ENCODE results near the gene GAPVD1.
"Not testable (repeated sequence)": the region's sequence is repeated elsewhere in the genome, so short reads cannot be mapped to it uniquely, and the experiment has no call there.

Gene GAPVD1

GRCh38 chr9:125261501-125262293 lies at the start of gene GAPVD1:
Gene GAPVD1, plus strand, starts transcription at chr9:125261826. Its CDS starts 37,096 bp downstream, at chr9:125298922.
- peak; percentile 69 for DNase-seq

DNA sequence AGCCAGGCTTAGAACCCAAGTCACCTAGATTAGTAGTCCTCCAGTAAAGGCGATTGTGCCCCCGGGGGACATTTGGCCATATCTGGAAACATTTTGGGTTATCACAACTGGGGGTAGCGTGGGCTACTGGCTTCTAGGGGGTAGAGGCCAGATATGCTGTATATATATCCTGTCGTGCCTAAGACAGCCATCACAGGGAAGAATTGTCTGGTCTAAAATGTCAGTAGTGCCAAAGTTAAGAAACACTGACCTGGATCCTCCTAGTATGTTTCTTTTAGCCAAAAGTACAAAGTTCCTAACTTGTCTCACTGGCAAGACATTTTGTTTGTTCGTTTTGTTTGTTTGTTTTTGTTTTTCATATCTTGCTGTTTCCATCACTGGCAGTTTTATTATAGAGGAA lies 47.4 kb upstream of the GAPVD1 start:
- DNase-seq = no peak

GRCh38 chr9:125218621-125219020 lies 43.0 kb upstream of the GAPVD1 start:
- DNase-seq = no peak

- DNase-seq = not testable (repeated sequence)
These were observed 36.8 kb upstream of the GAPVD1 start for GRCh38 chr9:125224858-125225257.

DNA sequence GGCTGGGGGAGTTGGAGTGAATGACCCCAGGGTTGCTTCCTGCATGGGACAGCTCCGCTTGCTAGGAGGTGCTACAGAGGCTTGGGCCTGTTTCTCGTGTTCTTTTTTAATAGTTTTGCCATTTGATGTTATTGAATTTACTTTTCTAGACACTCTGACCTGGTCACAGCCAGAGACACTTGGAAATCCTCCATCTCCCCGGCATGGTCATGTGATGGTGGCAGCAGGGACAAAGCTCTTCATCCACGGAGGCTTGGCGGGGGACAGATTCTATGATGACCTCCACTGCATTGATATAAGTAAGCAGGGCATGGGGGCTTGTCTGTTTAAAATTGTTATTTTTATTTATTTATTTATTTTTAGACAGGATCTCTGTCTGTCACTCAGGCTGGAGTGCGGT lies 33.9 kb upstream of the GAPVD1 start:
- no peak for DNase-seq

DNA sequence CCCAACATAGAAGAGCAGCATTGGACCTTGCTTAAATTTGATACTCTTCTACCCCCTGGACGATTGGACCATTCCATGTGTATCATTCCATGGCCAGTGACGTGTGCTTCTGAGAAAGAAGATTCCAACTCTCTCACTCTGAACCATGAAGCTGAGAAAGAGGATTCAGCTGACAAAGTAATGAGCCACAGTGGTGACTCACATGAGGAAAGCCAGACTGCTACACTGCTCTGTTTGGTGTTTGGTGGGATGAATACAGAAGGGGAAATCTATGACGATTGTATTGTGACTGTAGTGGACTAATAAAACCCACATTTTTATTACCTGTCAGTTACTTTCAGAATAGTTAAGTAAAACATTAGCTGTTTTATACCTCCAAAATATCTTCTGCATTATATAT lies 27.9 kb upstream of the GAPVD1 start:
- DNase-seq = no peak

DNA sequence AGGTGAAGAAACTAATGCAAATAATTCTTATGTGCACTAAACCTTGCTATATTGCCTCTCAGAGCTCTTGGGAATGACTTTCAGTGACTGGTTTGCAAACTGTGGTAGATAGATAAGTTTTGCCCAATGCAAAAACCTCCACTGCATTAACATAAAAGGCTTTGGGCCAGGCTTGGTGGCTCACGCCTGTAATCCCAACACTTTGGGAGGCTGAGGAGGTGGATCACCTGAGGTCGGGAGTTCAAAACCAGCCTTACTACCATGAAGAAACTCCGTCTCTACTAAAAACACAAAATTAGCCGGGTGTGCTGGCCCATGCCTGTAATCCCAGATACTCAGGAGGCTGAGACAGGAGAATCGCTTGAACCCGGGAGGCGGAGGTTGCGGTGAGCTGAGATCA lies 27.5 kb upstream of the GAPVD1 start:
- DNase-seq = not testable (repeated sequence)

GRCh38 chr9:125235804-125236519 lies 25.7 kb upstream of the GAPVD1 start:
- DNase-seq = no peak

GRCh38 chr9:125236520-125237159 lies 25.0 kb upstream of the GAPVD1 start:
- not testable (repeated sequence) for DNase-seq

DNA sequence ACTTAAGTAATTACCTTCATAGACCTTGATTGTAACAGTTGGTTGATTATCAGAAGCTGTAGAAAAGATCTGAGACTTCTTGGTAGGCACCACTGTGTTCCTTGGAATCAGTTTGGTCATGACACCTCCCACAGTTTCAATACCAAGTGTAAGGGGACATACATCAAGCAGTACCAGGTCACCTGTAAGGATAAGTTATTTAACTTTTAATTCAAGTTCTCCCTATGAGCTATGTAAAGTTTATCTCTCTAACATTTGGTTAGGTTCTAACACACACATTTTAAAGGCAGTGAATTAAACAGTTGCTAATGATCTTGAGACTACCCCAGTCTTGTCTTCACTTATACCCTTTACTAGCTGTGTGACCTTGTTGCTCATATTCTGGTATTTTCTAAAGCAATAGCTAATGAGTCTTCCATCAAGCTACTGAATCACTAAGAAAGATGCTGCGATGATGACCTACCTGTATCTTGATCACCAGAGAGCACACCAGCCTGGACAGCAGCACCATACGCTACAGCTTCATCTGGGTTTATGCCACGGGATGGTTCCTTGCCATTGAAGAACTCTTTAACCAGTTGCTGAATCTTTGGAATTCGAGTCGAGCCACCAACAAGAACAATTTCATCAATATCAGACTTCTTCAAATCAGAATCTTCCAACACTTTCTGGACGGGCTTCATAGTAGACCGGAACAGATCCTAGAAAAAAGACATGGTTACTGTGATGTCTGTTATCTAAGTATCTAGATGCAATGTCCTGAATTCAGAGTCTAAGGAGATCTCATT lies 23.3 kb upstream of the GAPVD1 start:
- DNase-seq = no peak

DNA sequence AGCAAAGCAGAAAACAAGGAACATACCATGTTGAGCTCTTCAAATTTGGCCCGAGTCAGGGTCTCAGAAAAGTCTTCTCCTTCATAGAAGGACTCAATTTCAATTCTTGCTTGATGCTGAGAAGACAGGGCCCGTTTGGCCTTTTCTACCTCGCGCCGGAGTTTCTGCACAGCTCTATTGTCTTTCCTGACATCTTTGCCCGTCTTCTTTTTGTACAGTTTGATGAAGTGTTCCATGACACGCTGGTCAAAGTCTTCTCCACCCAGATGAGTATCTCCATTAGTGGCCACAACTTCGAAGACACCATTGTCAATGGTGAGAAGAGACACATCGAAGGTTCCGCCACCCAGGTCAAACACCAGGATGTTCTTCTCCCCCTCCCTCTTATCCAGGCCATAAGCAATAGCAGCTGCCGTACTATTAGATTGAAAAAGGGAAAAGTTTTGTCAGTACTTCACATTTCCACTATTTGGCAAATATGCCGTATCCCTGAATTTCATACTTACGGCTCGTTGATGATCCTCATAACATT lies 22.6 kb upstream of the GAPVD1 start:
- no peak for DNase-seq

GRCh38 chr9:125239631-125240597 lies 21.7 kb upstream of the GAPVD1 start:
- DNase-seq = no peak

DNA sequence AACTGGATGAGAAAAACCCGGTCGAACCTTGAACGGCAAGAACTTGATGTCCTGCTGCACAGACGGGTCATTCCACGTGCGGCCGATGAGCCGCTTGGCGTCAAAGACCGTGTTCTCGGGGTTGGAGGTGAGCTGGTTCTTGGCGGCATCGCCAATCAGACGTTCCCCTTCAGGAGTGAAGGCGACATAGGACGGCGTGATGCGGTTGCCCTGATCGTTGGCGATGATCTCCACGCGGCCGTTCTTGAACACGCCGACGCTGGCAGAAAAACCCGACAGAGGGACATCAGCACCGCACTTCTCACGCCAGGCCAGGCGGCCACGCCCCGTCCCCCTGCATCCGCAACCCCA lies 21.0 kb upstream of the GAPVD1 start:
- no peak for DNase-seq

DNA sequence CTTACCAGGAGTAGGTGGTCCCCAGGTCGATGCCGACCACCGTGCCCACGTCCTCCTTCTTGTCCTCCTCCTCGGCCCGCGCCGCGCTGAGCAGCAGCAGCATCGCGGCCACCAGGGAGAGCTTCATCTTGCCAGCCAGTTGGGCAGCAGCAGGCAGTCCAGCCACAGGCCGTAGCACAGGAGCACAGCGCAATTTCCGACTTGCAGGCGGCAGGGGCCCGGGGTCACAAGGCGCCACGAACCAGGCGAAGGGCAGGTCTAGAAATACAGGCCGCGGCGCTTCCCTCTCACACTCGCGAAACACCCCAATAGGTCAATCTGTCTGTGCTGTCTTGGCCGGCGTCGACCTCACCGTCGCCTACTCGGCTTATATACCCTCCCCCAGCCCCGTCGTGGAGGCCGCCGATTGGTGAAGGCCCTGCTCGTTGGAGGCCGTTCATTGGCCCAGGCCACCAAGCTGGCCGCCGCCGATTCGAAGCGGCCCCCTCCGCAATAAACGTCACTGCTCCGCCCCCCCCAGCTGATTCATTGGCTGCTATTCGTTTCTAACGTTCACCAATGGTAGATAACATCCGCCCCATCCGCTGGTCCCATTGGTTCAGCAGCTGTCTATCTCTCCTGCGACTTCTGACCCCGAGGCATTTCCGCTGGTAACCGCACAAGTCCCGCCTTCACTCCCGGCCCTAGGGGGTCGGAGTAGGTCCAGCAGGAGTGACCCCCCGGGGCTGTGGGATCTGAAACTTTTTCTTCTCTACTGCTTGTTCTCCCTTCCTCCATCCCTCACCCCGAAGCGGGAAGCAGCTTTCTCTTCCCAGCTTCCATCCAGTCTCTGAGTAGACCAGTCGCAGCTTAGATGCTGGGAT lies 20.4 kb upstream of the GAPVD1 start, which contains the start of gene HSPA5:
TSS of gene HSPA5 (minus strand) at position 344 of the 863 bp plus-strand sequence. CDS start at position 127, 217 bp downstream.
- peak; percentile 94 for DNase-seq

DNA sequence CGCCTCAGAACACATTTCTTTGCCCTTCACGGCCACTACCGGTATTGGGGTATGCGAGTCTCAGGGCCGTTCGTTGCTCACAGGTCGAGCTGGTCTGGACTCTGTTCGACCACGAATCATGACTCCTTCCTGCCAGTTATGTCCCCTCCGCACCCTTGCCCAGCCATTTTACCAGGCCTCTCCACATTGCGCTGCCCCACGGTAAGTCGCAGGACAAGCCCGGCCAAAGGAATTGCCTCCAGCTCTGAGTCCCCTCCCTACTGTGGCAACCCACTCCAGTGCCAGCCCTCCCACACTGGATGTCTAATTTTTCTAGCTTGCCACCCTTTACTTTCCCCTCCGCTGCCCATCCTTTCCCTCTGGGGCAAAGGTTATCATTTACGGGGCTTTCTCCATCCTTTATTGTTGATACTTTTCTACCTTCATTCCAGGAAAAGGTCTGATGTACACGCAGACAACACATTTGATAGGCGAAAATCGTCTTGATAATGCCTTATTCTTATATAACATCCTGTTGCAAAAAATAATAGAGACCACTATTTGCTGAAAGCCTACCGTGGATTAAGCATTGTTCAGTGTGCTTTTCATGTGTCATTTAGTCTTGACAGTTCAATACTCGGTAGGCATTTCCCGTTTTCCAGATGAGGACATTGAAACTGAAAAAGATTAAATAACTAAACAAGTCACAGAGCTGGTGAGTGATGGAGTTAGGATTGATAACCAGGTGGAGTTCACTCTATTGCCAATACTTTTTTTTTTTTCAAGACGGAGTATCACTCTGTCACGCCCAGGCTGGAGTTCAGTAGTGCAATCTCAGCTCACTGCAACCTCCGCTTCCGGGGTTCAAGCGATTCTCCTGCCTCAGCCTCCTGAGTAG lies 19.5 kb upstream of the GAPVD1 start:
- peak; percentile 53 for DNase-seq

GRCh38 chr9:125243792-125244260 lies 17.8 kb upstream of the GAPVD1 start:
- no peak for DNase-seq

DNA sequence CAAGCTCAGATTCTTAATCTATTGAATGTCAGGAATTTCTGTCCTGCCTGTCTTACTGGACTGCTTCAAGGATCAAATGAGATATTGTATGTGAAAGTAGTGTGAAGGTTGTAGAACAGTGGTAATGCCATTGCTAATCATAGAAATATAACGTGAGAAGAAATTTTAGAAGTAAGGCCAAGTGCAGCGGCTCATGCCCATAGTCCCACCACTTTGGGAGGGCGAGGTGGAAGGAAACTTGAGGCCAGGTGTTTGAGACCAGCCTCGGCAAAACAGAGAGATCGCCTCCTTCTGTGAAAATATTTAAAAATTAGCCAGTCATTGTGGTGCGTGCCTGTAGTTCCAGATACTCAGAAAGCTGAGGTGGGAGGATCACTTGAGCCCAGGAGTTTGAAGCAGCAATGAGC lies 15.4 kb upstream of the GAPVD1 start:
- DNase-seq = no peak

GRCh38 chr9:125254231-125254630 lies 7.4 kb upstream of the GAPVD1 start:
- DNase-seq = no peak

- DNase-seq = no peak
These were observed 5.7 kb upstream of the GAPVD1 start for GRCh38 chr9:125255781-125256391.
